Common myeloid progenitor, CD34-positive (primary cell): Measurements from ENCODE around the gene CBFA2T3.
A peak's percentile ranks its signal among the peaks of the same experiment; 100 is the strongest.

ENCODE experiments used
- CTCF ChIA-PET: fragments of 350-600 bp; sonication (Branson Sonifier 250); formaldehyde crosslinking; loops from one replicate; lab custom pipeline; 2021; ENCODE audit warnings: antibody characterized with exemption; lab: Charles Lee
- POLR2A ChIA-PET: fragments of 350-600 bp; sonication (Branson Sonifier 250); formaldehyde crosslinking; loops from one replicate; lab custom pipeline; 2021; ENCODE audit warnings: antibody characterized with exemption; lab: Charles Lee
- DNase-seq, 3 donors: peaks; one replicate each; pipeline versions ENCODE4 v3.0.0 to v3.0.0-alpha.2; 2013
- H3K27ac ChIP-seq, 2 experiments: 1 replicate in 1 of 2; 2 replicates in 1 of 2; pipeline ENCODE4 v1.7.0; 2013; ENCODE audit warnings: inconsistent platforms in 2 of 2, low read length in 2 of 2, mild to moderate bottlenecking in 2 of 2, low read depth in 1 of 2, moderate library complexity in 1 of 2; ENCODE audit not compliant: severe bottlenecking in 2 of 2, insufficient read depth in 1 of 2, poor library complexity in 1 of 2
- H3K27me3 ChIP-seq, 5 experiments: replicated peaks in 2 of 5; 1 replicate in 3 of 5; 2 replicates in 2 of 5; pipeline versions ENCODE4 v1.6.1 to v1.7.0; 2013; ENCODE audit warnings: low read length in 4 of 5, mild to moderate bottlenecking in 2 of 5, moderate library complexity in 2 of 5, inconsistent platforms in 1 of 5; ENCODE audit not compliant: insufficient read depth in 5 of 5, control insufficient read depth in 4 of 5
- H3K36me3 ChIP-seq, 4 experiments: 1 replicate in 2 of 4; 2 replicates in 2 of 4; pipeline versions ENCODE4 v1.6.1 to v1.7.0; 2013; ENCODE audit warnings: low read length in 3 of 4, control low read depth in 1 of 4, mild to moderate bottlenecking in 1 of 4; ENCODE audit not compliant: control insufficient read depth in 4 of 4, insufficient read depth in 4 of 4
- H3K4me1 ChIP-seq, 4 experiments: 1 replicate in 3 of 4; 2 replicates in 1 of 4; pipeline versions ENCODE4 v1.6.1 to v1.7.1; 2013; ENCODE audit warnings: low read length in 3 of 4, mild to moderate bottlenecking in 3 of 4, control low read depth in 1 of 4, inconsistent platforms in 1 of 4, moderate library complexity in 1 of 4; ENCODE audit not compliant: control insufficient read depth in 4 of 4, insufficient read depth in 4 of 4; ENCODE audit errors: control extremely low read depth in 1 of 4
- H3K4me3 ChIP-seq, 7 experiments: 1 replicate in 4 of 7; 2 replicates in 3 of 7; pipeline versions ENCODE4 v1.5.1 to v1.7.0; 2013; ENCODE audit warnings: mild to moderate bottlenecking in 7 of 7, low read length in 6 of 7, moderate library complexity in 6 of 7, inconsistent platforms in 2 of 7, low read depth in 2 of 7, control low read depth in 1 of 7; ENCODE audit not compliant: insufficient read depth in 4 of 7, control insufficient read depth in 1 of 7; ENCODE audit errors: extremely low read depth in 1 of 7
- H3K9me3 ChIP-seq, 5 experiments: 1 replicate in 4 of 5; 2 replicates in 1 of 5; pipeline versions ENCODE4 v1.6.1 to v1.7.1; 2013; ENCODE audit warnings: low read length in 4 of 5, mild to moderate bottlenecking in 2 of 5, inconsistent platforms in 1 of 5, low read depth in 1 of 5, moderate library complexity in 1 of 5; ENCODE audit not compliant: control insufficient read depth in 4 of 5, insufficient read depth in 2 of 5; ENCODE audit errors: control extremely low read depth in 1 of 5
- WGBS: methylation state at CpG from one replicate; pipeline ENCODE4 v1.1.5; 2013; ENCODE audit not compliant: insufficient coverage; 5-methylcytosine and 5-hydroxymethylcytosine counted together

Gene CBFA2T3

DNA sequence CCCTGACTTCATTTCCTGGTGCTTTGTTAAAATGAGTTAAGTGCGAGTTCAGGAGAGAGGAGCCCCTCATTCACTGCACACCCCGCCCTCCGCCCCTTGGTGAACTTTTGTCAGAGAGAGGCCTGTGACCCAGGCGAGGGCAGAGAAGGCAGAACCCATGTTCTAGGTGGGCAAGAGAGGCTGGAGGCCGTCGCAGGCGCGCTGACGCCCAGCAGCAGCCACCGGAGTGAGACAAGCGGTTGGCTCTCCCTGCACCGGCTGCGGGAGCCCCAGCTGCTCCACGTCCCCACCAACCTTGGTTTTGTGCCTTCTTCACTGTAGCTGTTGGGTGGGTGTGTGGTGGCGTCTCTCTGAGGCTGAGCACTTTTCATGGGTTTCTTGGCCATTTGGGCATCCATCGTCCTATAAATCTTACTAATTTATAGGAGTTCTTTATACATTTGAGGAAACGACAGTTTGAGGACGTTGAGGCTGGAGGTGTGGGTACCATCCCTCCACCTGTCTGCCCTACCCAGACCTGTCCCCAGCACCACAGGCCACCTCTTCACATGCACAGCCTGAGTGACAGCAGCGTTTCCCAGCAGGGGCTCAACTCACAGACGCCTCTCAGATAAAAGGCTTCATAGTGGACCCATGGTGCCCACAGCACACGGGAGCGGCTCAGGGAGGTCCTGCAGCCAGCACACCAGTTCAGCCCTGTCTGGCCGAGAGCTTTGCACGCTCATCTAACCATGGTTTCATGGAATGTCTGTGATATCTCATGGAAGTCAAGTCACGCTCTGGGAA lies 45.2 kb upstream of the CBFA2T3 start:
- CTCF ChIA-PET = no interaction called here
- Histone ChIP-seq H3K27me3 (no peaks in the 10 kb centered on the region), H3K36me3 (no peaks in the 10 kb centered on the region), H3K9me3 (peaks cover 7 to 15% (median 12%) of the 10 kb centered on the region in 5 experiments), H3K4me1 (peaks cover 0 to 9% (median 1%) of the 10 kb centered on the region in 4 experiments), H3K4me3 (no peak overlapping the region), H3K27ac (no peak overlapping the region)
- POLR2A ChIA-PET = no interaction called here
- WGBS = 92% methylated on average over 17 of the region's 25 CpGs
- DNase-seq = no peak

GRCh38 chr16:89020925-89021595 lies 44.1 kb upstream of the CBFA2T3 start:
- peaks cover 0 to 9% (median 1%) of the 10 kb centered on the region in 4 experiments for H3K4me1 ChIP-seq
- ChIA-PET CTCF (interaction anchor here (0.9 kb wide), 1 partner anchor 11 kb away, joined by 4 read pairs; no protein-coding TSS in a partner anchor), POLR2A (no interaction called here)
- no peak overlapping the region for H3K27ac ChIP-seq
- H3K9me3 ChIP-seq = peaks cover 0 to 13% (median 6%) of the 10 kb centered on the region in 5 experiments
- no peak for DNase-seq
- H3K4me3 ChIP-seq = no peak overlapping the region
- WGBS = 99% methylated on average over 22 of the region's 23 CpGs
- no peaks in the 10 kb centered on the region for H3K36me3 ChIP-seq
- H3K27me3 ChIP-seq = no peaks in the 10 kb centered on the region

- CTCF ChIA-PET = no interaction called here
- no peaks in the 10 kb centered on the region for H3K27me3 ChIP-seq
- peak in 2 of 3 donors; percentile 62 to 72 for DNase-seq
Observed at GRCh38 chr16:89020068-89020924, 43.3 kb upstream of the CBFA2T3 start.

GRCh38 chr16:89019511-89019910 lies 42.5 kb upstream of the CBFA2T3 start:
- CTCF ChIA-PET = interaction anchor here (1.5 kb wide), 1 partner anchor 13 kb away, joined by 3 read pairs; no protein-coding TSS in a partner anchor
- DNase-seq = no peak
- 97% methylated on average over 16 of the region's 16 CpGs for WGBS
- Histone ChIP-seq H3K36me3 (no peaks in the 10 kb centered on the region), H3K27me3 (no peaks in the 10 kb centered on the region), H3K4me3 (no peak overlapping the region), H3K4me1 (peaks cover 0 to 9% (median 1%) of the 10 kb centered on the region in 4 experiments), H3K9me3 (peaks cover 0 to 5% (median 0%) of the 10 kb centered on the region in 5 experiments), H3K27ac (no peak overlapping the region)
- POLR2A ChIA-PET = no interaction called here

More at GRCh38 chr16:89020068-89020924, 43.3 kb upstream of the CBFA2T3 start:
- Histone ChIP-seq H3K4me3 (no peak overlapping the region), H3K27ac (no peak overlapping the region), H3K36me3 (no peaks in the 10 kb centered on the region), H3K4me1 (peaks cover 0 to 9% (median 1%) of the 10 kb centered on the region in 4 experiments), H3K9me3 (peaks cover 0 to 7% (median 0%) of the 10 kb centered on the region in 5 experiments)
- 82% methylated on average over 18 of the region's 21 CpGs for WGBS
- POLR2A ChIA-PET = no interaction called here

DNA sequence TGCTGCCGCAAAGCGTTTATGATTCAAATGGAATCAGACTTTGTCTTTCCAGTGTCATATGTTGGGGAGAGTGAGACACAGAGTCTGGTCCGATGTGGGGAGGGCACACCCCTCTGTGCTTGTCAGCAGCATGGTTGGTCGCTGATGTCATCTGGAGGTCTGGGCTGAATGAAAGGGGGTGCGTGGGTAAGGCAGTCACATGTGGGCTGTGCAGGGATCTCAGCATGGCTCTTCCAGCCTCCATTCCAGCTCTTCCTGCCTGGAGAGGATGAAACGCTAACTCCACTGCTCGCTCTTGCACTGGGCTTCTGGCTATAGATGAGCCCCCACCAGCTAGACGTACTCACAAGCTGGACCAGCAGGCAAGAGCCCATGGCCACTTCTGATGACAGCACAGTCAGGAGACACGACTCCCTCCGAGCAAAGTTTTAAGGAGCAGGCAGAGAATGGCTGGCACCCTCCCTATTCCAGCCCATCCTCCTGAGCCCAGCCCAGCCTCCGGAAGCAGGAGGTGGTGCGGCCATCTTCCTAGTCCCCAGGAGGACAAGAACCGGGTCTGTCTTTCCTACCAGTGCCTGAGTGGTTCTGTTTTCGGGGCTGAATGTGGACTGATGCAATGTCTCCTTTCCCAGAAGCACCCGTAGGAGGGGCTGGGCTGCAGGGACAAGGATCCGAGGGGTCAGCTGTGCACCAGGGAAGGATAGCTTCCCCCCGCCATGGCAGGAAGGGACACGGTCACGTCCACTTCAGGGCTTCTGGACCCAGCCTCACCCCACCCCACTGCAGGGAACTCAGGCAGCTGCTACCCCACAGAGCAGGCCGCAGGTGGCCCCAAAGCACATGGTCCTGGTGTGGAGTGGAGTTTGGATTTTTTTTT lies 41.5 kb upstream of the CBFA2T3 start:
- Histone ChIP-seq H3K9me3 (peaks cover 0 to 5% (median 0%) of the 10 kb centered on the region in 5 experiments), H3K27me3 (no peaks in the 10 kb centered on the region), H3K27ac (no peak overlapping the region), H3K4me3 (no peak overlapping the region), H3K36me3 (no peaks in the 10 kb centered on the region), H3K4me1 (peaks cover 0 to 9% (median 1%) of the 10 kb centered on the region in 4 experiments)
- WGBS = 94% methylated on average over 17 of the region's 20 CpGs
- CTCF ChIA-PET = interaction anchor here (1.5 kb wide), 1 partner anchor 14 kb away, joined by 3 read pairs; no protein-coding TSS in a partner anchor
- POLR2A ChIA-PET = no interaction called here
- DNase-seq = no peak
